ENCODE data around the gene DUSP2. TPM values are rescaled to one million over a fixed set of nuclear protein-coding genes. Genes with fewer than 3 reads are reported as not detected.

The DUSP2 gene
- total RNA-seq, 6 experiments from 2014 or later: 10.1 to 17.9 (median 11.5) TPM

- peaks cover 8% of the 10 kb centered on the region; the same call in 1 of the 2 replicates for H3K36me3 Mint-ChIP-seq (ENCODE audit: low read depth)
- no peaks in the 10 kb centered on the region for H3K9me3 Mint-ChIP-seq
- H3K27ac Mint-ChIP-seq: no peak overlapping the region
- peaks cover 12% of the 10 kb centered on the region for H3K27me3 Mint-ChIP-seq (ENCODE audit: insufficient read depth)
- no peak for DNase-seq
- no peak overlapping the region for H3K4me3 Mint-ChIP-seq
- H3K4me1 Mint-ChIP-seq (ENCODE audit: low read depth): peaks cover 22% of the 10 kb centered on the region
- TF ChIP-seq CTCF (IDR thresholded peaks at IDR 0.05): no peak
Observed at GRCh38 chr2:96140941-96141623, 4.2 kb downstream of the DUSP2 start.

- Mint-ChIP-seq H3K4me3 (no peak overlapping the region), H3K4me1 (ENCODE audit: low read depth) (peaks cover 14% of the 10 kb centered on the region), H3K27me3 (ENCODE audit: insufficient read depth) (peaks cover 29% of the 10 kb centered on the region), H3K9me3 (no peaks in the 10 kb centered on the region), H3K27ac (no peak overlapping the region), H3K36me3 (ENCODE audit: low read depth) (peaks cover 7% of the 10 kb centered on the region; the same call in 1 of the 2 replicates)
- TF ChIP-seq CTCF (IDR thresholded peaks at IDR 0.05): no peak
- DNase-seq: no peak
Observed at GRCh38 chr2:96139181-96139758, 6.0 kb downstream of the DUSP2 start.

GRCh38 chr2:96138179-96139145 is 6.8 kb downstream of the DUSP2 start, which contains the start of gene ASTL:
ASTL (minus strand) TSS chr2:96138502; CDS start chr2:96138436, 66 bp downstream.
- H3K4me3 Mint-ChIP-seq: no peak within 1 kb of the TSS

GRCh38 chr2:96137321-96138178 is 7.7 kb downstream of the DUSP2 start:
- H3K36me3 Mint-ChIP-seq (ENCODE audit: low read depth): no peaks in the 10 kb centered on the region
- H3K4me3 Mint-ChIP-seq: no peak overlapping the region
- H3K9me3 Mint-ChIP-seq: no peaks in the 10 kb centered on the region
- TF ChIP-seq CTCF (IDR thresholded peaks at IDR 0.05): no peak
- peaks cover 34% of the 10 kb centered on the region for H3K27me3 Mint-ChIP-seq (ENCODE audit: insufficient read depth)
- no peak for DNase-seq
- no peak overlapping the region for H3K27ac Mint-ChIP-seq
- H3K4me1 Mint-ChIP-seq (ENCODE audit: low read depth): no peaks in the 10 kb centered on the region

More at GRCh38 chr2:96138179-96139145, 6.8 kb downstream of the DUSP2 start, which contains the start of gene ASTL:
- no peaks in the 10 kb centered on the region for H3K9me3 Mint-ChIP-seq
- peaks cover 6% of the 10 kb centered on the region for H3K4me1 Mint-ChIP-seq (ENCODE audit: low read depth)
- H3K36me3 Mint-ChIP-seq (ENCODE audit: low read depth): no peaks in the 10 kb centered on the region
- peak; percentile 76 for TF ChIP-seq CTCF (IDR thresholded peaks at IDR 0.05)
- DNase-seq: peak; percentile 19
- H3K27me3 Mint-ChIP-seq (ENCODE audit: insufficient read depth): peaks cover 34% of the 10 kb centered on the region
- H3K27ac Mint-ChIP-seq: no peak within 1 kb of the TSS
